ENCODE data around the gene HMG20B. TPM values are rescaled to one million over a fixed set of nuclear protein-coding genes. Genes with fewer than 3 reads are reported as not detected.

Gene HMG20B
- total RNA-seq, 1 experiment from 2014 or later: 186 TPM

GRCh38 chr19:3532154-3532786 lies 40.5 kb upstream of the HMG20B start:
- H3K9me3 ChIP-seq (ENCODE audit: control insufficient read depth in 1 of 2, insufficient read depth in 1 of 2, low read depth in 1 of 2, low read length in 2 of 2): no peaks in the 10 kb centered on the region
- DNase-seq (ENCODE audit: low read depth, low spot score) (no peak), ATAC-seq (no peak)
- no peak overlapping the region for H2AFZ ChIP-seq (ENCODE audit: low read depth, low read length, poor library complexity, severe bottlenecking)
- ChIA-PET RAD21 (ENCODE audit: low non-redundant PET in 1 of 2, low total read pairs in 2 of 2, uncharacterized antibody in 2 of 2, unreplicated experiment in 2 of 2) (no interaction called here), POLR2A (no interaction called here), CTCF (no interaction called here)
- no peaks in the 10 kb centered on the region for H3K9me2 ChIP-seq (ENCODE audit: insufficient read depth)
- H3K36me3 ChIP-seq (ENCODE audit: control insufficient read depth in 1 of 2, insufficient read depth in 2 of 2, low read length in 2 of 2): peaks cover 11 to 31% of the 10 kb centered on the region in 2 experiments; a peak in 3 of 4 replicates
- no TSS peak for BruUV-seq (replicated peaks)
- no peaks in the 10 kb centered on the region for H3K4me1 ChIP-seq (ENCODE audit: control insufficient read depth in 1 of 2, insufficient read depth in 2 of 2, low read length in 2 of 2)
- H3K4me3 ChIP-seq (replicated peaks in 1 of 2; ENCODE audit: low read depth in 1 of 2, low read length in 2 of 2): no peak overlapping the region
- H3K27me3 ChIP-seq (ENCODE audit: insufficient read depth, low read length): no peaks in the 10 kb centered on the region
- intact Hi-C loops (cut with micrococcal nuclease): no loop called here
- no peaks in the 10 kb centered on the region for H4K20me1 ChIP-seq (ENCODE audit: insufficient read depth)
- TF ChIP-seq RAD21 (IDR thresholded peaks at IDR 0.05; ENCODE audit: low read depth): no peak
- no peak for TF ChIP-seq FOSL1 (IDR thresholded peaks at IDR 0.05; ENCODE audit: low read depth)
- TF ChIP-seq EGR1 (IDR thresholded peaks at IDR 0.05; ENCODE audit: low read depth): no peak
- TF ChIP-seq ATF3 (IDR thresholded peaks at IDR 0.05): no peak
- no peak overlapping the region for H3K9ac ChIP-seq (ENCODE audit: low read length)
- no peak overlapping the region for H3K27ac ChIP-seq (ENCODE audit: low read depth, low read length)
- H3K4me2 ChIP-seq (ENCODE audit: low read length): no peak overlapping the region
- H3K79me2 ChIP-seq (ENCODE audit: insufficient read depth, low read length): no peaks in the 10 kb centered on the region

GRCh38 chr19:3533033-3533432 lies 39.7 kb upstream of the HMG20B start:
- Histone ChIP-seq H3K27ac (ENCODE audit: low read depth, low read length) (no peak overlapping the region), H3K27me3 (ENCODE audit: insufficient read depth, low read length) (no peaks in the 10 kb centered on the region), H3K79me2 (ENCODE audit: insufficient read depth, low read length) (no peaks in the 10 kb centered on the region), H3K9me2 (ENCODE audit: insufficient read depth) (no peaks in the 10 kb centered on the region), H3K9me3 (ENCODE audit: control insufficient read depth in 1 of 2, insufficient read depth in 1 of 2, low read depth in 1 of 2, low read length in 2 of 2) (no peaks in the 10 kb centered on the region), H3K4me1 (ENCODE audit: control insufficient read depth in 1 of 2, insufficient read depth in 2 of 2, low read length in 2 of 2) (peaks cover 0 to 6% of the 10 kb centered on the region in 2 experiments; a peak in 2 of 4 replicates), H3K9ac (ENCODE audit: low read length) (no peak overlapping the region), H3K4me3 (replicated peaks in 1 of 2; ENCODE audit: low read depth in 1 of 2, low read length in 2 of 2) (no peak overlapping the region), H3K4me2 (ENCODE audit: low read length) (no peak overlapping the region), H2AFZ (ENCODE audit: low read depth, low read length, poor library complexity, severe bottlenecking) (no peak overlapping the region), H4K20me1 (ENCODE audit: insufficient read depth) (no peaks in the 10 kb centered on the region), H3K36me3 (ENCODE audit: control insufficient read depth in 1 of 2, insufficient read depth in 2 of 2, low read length in 2 of 2) (peaks cover 11 to 27% of the 10 kb centered on the region in 2 experiments; a peak in 3 of 4 replicates)
- intact Hi-C loops (cut with micrococcal nuclease): no loop called here
- CTCF ChIA-PET: no interaction called here
- ATAC-seq (no peak), DNase-seq (ENCODE audit: low read depth, low spot score) (no peak)
- TF ChIP-seq ELF1 (IDR thresholded peaks at IDR 0.05; ENCODE audit: borderline replicate concordance, low read depth): no peak
- BruUV-seq (replicated peaks): no TSS peak
- RAD21 ChIA-PET (ENCODE audit: low non-redundant PET in 1 of 2, low total read pairs in 2 of 2, uncharacterized antibody in 2 of 2, unreplicated experiment in 2 of 2): no interaction called here
- POLR2A ChIA-PET: no interaction called here

Data from HCT116 (cell line).